GM10266 (cell line): ENCODE results near the gene MYPN.

Experiments
- DNase-seq: peaks from one replicate; pipeline ENCODE4 v3.0.0; 2012; ENCODE audit errors: extremely low spot score
- TF ChIP-seq, protein P1 (sequence below): IDR thresholded peaks from 2 replicates; pipeline ENCODE4 v1.5.1; 2012; ENCODE audit warnings: mild to moderate bottlenecking, low read depth; ENCODE audit not compliant: control insufficient read depth, insufficient read depth; ENCODE audit errors: missing control alignments

Gene MYPN

DNA sequence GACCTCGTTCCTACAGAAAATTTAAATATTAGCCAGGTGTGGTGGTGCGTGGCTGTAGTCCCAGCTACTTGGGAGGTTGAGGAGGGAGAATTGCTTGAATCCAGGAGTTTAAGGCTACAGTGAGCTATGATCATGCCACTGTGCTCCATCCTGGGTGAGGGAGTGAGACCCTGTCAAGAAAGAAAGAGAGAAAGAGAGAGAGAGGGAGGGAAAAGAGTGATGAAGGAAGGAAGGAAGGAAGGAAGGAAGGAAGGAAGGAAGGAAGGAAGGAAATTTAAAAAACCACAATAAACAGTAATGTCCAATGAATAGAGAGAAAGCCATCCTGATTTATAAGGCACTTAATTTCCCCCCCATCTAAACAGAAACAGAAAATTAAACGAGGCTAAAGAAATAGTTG lies 9.4 kb downstream of the MYPN start:
- no peak for DNase-seq
- TF ChIP-seq, protein P1, sequence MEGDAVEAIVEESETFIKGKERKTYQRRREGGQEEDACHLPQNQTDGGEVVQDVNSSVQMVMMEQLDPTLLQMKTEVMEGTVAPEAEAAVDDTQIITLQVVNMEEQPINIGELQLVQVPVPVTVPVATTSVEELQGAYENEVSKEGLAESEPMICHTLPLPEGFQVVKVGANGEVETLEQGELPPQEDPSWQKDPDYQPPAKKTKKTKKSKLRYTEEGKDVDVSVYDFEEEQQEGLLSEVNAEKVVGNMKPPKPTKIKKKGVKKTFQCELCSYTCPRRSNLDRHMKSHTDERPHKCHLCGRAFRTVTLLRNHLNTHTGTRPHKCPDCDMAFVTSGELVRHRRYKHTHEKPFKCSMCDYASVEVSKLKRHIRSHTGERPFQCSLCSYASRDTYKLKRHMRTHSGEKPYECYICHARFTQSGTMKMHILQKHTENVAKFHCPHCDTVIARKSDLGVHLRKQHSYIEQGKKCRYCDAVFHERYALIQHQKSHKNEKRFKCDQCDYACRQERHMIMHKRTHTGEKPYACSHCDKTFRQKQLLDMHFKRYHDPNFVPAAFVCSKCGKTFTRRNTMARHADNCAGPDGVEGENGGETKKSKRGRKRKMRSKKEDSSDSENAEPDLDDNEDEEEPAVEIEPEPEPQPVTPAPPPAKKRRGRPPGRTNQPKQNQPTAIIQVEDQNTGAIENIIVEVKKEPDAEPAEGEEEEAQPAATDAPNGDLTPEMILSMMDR, result no peak

DNA sequence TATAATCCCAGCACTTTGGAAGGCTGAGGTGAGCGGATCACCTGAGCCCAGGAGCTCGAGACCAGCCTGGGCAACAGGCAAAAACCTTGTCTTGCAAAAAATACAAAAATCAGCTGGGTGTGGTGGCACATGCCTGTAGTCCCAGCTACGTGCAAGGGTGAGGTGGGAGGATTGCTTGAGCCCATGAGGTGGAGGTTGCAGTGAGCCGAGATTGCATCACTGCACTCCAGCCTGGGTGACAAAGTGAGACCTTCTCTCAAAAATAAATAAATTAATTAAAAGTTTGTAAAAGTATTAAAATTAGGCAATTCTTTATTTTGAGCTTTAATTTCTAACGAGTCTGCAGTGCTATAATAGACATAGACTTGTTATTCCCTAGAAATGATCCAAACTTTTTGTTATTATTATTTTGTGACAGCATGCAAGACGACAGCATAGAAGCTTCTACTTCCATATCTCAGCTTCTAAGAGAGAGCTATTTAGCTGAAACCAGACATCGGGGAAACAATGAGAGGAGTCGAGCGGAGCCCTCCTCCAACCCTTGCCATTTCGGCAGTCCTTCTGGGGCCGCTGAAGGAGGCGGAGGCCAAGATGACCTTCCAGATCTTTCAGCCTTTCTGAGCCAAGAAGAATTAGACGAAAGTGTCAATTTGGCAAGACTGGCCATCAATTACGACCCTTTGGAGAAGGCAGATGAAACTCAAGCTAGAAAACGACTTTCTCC lies 11.9 kb downstream of the MYPN start:
- no peak for DNase-seq
- TF ChIP-seq, protein P1, result no peak

DNA sequence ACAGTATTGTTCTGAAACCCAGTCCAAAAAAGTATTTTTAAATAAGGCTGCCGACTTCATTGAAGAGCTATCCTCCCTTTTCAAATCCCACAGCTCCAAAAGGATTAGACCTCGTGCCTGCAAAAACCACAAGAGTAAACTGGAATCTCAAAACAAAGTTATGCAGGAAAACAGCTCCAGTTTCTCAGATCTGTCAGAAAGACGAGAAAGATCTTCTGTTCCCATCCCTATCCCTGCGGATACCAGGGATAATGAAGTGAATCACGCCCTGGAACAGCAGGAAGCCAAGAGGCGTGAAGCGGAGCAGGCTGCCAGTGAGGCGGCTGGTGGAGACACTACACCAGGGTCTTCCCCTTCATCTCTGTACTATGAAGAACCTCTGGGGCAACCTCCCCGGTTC lies 12.6 kb downstream of the MYPN start:
- DNase-seq, result no peak
- TF ChIP-seq, protein P1, result no peak

DNA sequence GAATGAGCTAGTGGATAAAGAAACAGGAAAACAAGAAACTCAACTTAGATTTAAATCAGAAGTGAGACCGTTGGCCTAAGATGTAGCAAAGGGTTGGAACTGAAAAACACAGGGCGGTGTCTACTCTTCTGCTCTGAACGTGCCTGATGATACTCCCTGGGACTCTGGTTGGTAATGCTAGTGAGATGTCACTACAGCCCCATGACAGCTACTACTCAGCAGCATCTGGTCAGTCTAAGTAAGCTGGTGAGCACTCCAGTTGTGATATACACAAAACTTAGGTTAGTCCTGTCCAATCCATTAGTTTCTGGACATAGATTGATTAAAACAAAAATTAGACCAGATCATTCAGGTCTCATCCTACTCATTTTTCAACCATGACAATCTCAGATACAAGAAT lies 15.4 kb downstream of the MYPN start:
- TF ChIP-seq, protein P1, result no peak

DNA sequence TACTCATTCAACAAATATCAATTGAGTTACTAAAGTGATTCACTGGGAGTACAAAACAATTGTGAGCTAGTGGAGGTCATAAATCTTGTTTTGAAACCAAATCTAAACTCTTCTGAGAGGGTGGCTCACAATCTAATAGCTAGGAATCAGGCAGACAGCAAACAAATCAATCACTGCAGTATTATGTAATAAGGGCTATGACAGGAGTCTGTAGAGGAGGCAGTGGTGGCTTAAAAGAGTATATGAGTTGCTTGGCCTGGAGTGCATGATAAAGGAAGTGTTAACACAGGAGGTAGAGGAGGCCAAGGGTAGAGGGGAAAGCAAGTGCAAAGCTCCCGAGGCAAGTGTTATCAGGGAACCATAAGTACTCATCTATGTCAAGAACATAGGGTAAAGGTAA lies 16.5 kb downstream of the MYPN start:
- no peak for DNase-seq

More for the DNA sequence above, 15.4 kb downstream of the MYPN start:
- no peak for DNase-seq

DNA sequence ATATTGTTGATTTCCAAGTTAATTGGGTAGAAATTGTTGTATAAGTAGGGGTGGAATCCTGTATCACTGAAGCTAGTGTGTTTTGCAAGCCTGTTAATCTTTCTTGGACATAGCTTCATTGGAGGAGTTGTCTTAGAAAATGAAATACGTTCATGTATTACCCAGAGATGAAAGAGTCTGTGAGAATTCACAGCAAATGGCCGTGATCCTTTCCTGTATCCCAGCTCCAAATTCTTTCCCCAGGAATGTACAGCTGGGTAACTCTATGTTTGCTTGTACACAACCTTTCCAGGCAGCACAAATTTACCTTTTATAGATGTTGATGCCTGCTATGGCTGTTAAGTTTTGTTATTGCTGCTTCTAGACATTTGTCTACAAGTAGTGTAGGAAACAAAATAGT lies 18.7 kb downstream of the MYPN start:
- TF ChIP-seq, protein P1, result no peak
- DNase-seq, result no peak

More for the DNA sequence above, 16.5 kb downstream of the MYPN start:
- TF ChIP-seq, protein P1, result no peak

DNA sequence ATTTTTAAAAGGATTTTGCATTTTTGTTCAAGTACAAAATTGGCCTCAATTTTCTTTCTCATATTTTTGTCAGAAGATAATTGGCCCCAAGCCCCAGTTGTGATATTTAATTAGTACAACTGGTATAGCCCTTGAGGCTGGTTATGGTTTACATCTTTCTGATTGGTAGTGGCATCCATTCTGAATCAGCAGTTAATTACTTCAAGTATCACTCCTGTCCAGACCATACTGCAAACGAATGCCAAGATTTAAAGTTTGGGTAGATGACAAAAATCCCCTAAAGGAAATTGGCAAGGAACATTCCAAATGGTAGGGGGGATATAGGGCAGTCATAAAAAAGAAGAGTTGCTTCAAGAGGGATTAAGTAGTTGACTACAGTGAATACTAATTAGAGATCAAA lies 23.1 kb downstream of the MYPN start:
- TF ChIP-seq, protein P1, result no peak
- no peak for DNase-seq
